Measurements from ENCODE around the gene SLC7A8. TPM values are rescaled to one million over a fixed set of nuclear protein-coding genes. Genes with fewer than 3 reads are reported as not detected.

The SLC7A8 gene
- total RNA-seq, 1 experiment from 2014 or later: 3.8 TPM

DNA sequence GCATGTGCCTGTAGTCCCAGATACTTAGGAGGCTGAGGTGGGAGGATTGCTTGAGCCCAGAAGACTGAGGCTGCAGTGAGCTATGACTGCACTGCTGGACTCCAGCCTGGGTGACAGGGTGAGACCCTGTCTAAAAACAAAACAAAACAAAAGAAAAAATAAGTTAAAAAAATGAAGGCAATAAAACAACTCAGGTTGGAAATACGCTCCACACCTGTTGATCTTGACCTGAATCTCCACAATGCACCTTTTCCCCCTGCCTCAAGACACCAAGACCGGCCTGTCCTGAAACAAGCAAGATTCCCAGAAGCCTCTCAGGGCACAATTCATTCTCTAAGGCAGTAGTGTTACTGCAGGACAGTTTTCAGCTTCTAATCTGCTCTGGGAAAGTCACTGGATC lies 43.6 kb downstream of the SLC7A8 start:
- ChIA-PET POLR2A (ENCODE audit: unreplicated experiment) (no interaction called here), CTCF (no interaction called here)
- no peak for TF ChIP-seq EZH2phosphoT487 (IDR thresholded peaks at IDR 0.05; ENCODE audit: borderline replicate concordance, low read length)
- no peak for TF ChIP-seq CTCF (conservative IDR thresholded peaks at IDR 0.05; ENCODE audit: low read depth, low read length)
- TF ChIP-seq EZH2 (IDR thresholded peaks at IDR 0.05; ENCODE audit: low read length, unreplicated experiment): no peak
- DNase-seq: no peak
- Histone ChIP-seq H2AFZ (ENCODE audit: low read length) (no peak overlapping the region), H3K9me2 (replicated peaks; ENCODE audit: low read length) (no peaks in the 10 kb centered on the region), H3K4me3 (ENCODE audit: low read length) (no peak overlapping the region), H3K79me2 (ENCODE audit: low read length) (no peaks in the 10 kb centered on the region), H3K4me1 (ENCODE audit: insufficient read depth, low read length) (peaks cover 8% of the 10 kb centered on the region; the same call in 1 of the 2 replicates), H4K20me1 (ENCODE audit: low read length) (no peaks in the 10 kb centered on the region), H3K27ac (ENCODE audit: low read length) (no peak overlapping the region), H3K9ac (ENCODE audit: low read length) (no peak overlapping the region), H3K4me2 (ENCODE audit: low read length) (no peak overlapping the region), H3K9me3 (ENCODE audit: low read length) (no peaks in the 10 kb centered on the region), H3K27me3 (ENCODE audit: low read length) (0 out of 2 replicates have a peak, but pooled peaks cover 12% of the 10 kb centered on the region), H3F3A (ENCODE audit: low read length, unreplicated experiment) (no peaks in the 10 kb centered on the region), H3K36me3 (ENCODE audit: low read depth, low read length) (no peaks in the 10 kb centered on the region)
- no TSS peak for BruUV-seq (replicated peaks)
- intact Hi-C loops (cut with micrococcal nuclease): no loop called here
- no peak for ATAC-seq

DNA sequence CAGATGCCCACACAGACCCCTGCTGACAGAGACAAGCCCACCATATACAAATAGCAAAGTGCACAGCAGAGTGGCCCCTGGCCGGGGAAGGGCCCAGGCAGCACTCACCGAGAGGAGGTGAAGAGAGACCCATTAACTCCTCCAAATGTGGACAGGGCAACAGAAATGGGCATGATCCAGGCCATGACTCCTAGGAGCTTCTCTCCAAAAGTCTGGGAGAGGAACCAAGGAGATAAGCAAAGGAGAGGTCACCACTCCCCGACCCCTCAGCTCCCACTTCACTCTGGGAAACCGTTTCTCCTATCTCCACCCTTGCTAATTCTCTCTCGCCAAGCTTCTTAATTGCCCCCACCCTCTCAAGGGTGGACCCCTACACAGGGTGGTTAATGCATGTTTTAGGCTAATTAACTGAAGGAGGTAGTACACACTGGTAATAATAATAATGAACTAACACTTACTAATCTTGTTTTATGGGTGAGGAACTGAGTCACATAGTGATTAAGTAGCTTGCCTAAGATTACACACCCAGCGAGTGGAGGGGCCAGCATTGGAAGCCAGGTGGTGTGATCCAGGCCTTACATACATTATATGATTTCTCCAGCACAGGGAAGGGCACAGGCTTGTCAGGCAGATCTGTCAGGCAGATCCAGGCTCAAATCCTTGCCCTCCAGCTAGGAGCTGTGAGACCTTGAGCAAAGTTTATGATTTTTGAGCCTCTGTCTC lies 45.5 kb downstream of the SLC7A8 start:
- no peaks in the 10 kb centered on the region for H3K79me2 ChIP-seq (ENCODE audit: low read length)
- no peaks in the 10 kb centered on the region for H3K9me3 ChIP-seq (ENCODE audit: low read length)
- H3K4me2 ChIP-seq (ENCODE audit: low read length): no peak overlapping the region
- no peaks in the 10 kb centered on the region for H4K20me1 ChIP-seq (ENCODE audit: low read length)
- intact Hi-C loops (cut with micrococcal nuclease): no loop called here
- H3K4me1 ChIP-seq (ENCODE audit: insufficient read depth, low read length): peaks cover 8% of the 10 kb centered on the region; the same call in 1 of the 2 replicates
- no peaks in the 10 kb centered on the region for H3K9me2 ChIP-seq (replicated peaks; ENCODE audit: low read length)
- ChIA-PET POLR2A (ENCODE audit: unreplicated experiment) (no interaction called here), CTCF (interaction anchor here (0.5 kb wide), 1 partner anchor 321 kb away, joined by 4 read pairs; no protein-coding TSS in a partner anchor)
- ATAC-seq (peak; percentile 54), DNase-seq (no peak)
- no peak overlapping the region for H2AFZ ChIP-seq (ENCODE audit: low read length)
- no TSS peak for BruUV-seq (replicated peaks)
- H3K27ac ChIP-seq (ENCODE audit: low read length): no peak overlapping the region
- no peaks in the 10 kb centered on the region for H3K36me3 ChIP-seq (ENCODE audit: low read depth, low read length)
- H3K27me3 ChIP-seq (ENCODE audit: low read length): no peaks in the 10 kb centered on the region
- TF ChIP-seq EZH2phosphoT487 (IDR thresholded peaks at IDR 0.05; ENCODE audit: borderline replicate concordance, low read length) (no peak), EZH2 (IDR thresholded peaks at IDR 0.05; ENCODE audit: low read length, unreplicated experiment) (no peak), CTCF (conservative IDR thresholded peaks at IDR 0.05; ENCODE audit: low read depth, low read length) (no peak)
- H3K4me3 ChIP-seq (ENCODE audit: low read length): no peak overlapping the region
- H3K9ac ChIP-seq (ENCODE audit: low read length): no peak overlapping the region
- no peaks in the 10 kb centered on the region for H3F3A ChIP-seq (ENCODE audit: low read length, unreplicated experiment)

DNA sequence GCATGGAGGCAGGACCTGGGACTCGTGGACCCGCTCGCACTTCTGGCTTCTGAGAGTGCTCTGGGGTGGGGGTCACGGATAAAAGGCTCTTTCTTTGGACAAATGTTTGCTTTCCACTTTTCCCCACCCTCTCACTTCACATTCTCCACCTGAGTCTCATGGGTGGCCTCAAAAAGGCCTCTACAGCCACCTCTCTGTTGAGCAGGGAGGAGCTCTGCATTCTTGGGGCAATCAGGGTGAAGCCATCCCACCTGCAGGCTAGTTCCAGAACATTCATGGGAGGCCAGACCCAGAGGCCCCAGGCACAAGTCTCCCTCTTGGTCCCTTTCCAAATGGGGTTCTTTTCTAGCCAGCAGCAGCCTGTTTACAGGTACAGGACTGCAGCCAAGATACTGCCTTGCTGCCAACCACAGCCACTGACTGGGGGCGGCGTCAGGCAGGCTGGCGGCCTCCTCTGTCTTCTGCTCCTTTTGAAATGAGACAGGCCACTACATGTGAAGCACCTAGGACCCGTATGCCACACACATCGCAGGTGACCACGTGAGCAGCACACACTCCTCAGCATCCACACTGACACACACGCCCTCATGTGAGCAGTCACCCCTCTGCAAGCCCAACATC lies 46.2 kb downstream of the SLC7A8 start:
- BruUV-seq (replicated peaks): no TSS peak
- Histone ChIP-seq H3K27ac (ENCODE audit: low read length) (no peak overlapping the region), H3K9me3 (ENCODE audit: low read length) (no peaks in the 10 kb centered on the region), H3K36me3 (ENCODE audit: low read depth, low read length) (no peaks in the 10 kb centered on the region), H3F3A (ENCODE audit: low read length, unreplicated experiment) (no peaks in the 10 kb centered on the region), H3K4me2 (ENCODE audit: low read length) (no peak overlapping the region), H3K9me2 (replicated peaks; ENCODE audit: low read length) (no peaks in the 10 kb centered on the region), H3K79me2 (ENCODE audit: low read length) (no peaks in the 10 kb centered on the region), H3K4me1 (ENCODE audit: insufficient read depth, low read length) (peaks cover 8% of the 10 kb centered on the region; the same call in 1 of the 2 replicates), H4K20me1 (ENCODE audit: low read length) (no peaks in the 10 kb centered on the region), H3K9ac (ENCODE audit: low read length) (no peak overlapping the region), H3K4me3 (ENCODE audit: low read length) (no peak overlapping the region), H2AFZ (ENCODE audit: low read length) (no peak overlapping the region), H3K27me3 (ENCODE audit: low read length) (no peaks in the 10 kb centered on the region)
- intact Hi-C loops (cut with micrococcal nuclease): no loop called here
- ChIA-PET POLR2A (ENCODE audit: unreplicated experiment) (no interaction called here), CTCF (no interaction called here)
- TF ChIP-seq EZH2 (IDR thresholded peaks at IDR 0.05; ENCODE audit: low read length, unreplicated experiment) (no peak), EZH2phosphoT487 (IDR thresholded peaks at IDR 0.05; ENCODE audit: borderline replicate concordance, low read length) (no peak)
- DNase-seq (no peak), ATAC-seq (peak; percentile 44)

Data from PC-3 (cell line).